NCI-H510A treated with DMSO at 0.1 percent for 48 hours (cell line): Measurements from ENCODE around the gene KCNF1.
A peak's percentile ranks its signal among the peaks of the same experiment; 100 is the strongest.

Source experiments
- DNase-seq: peaks from one replicate; lab custom pipeline; 2025; lab: John Stamatoyannopoulos, UW

KCNF1 gene

GRCh38 chr2:10879624-10880585 lies 31.8 kb upstream of the KCNF1 start:
- no peak for DNase-seq

DNA sequence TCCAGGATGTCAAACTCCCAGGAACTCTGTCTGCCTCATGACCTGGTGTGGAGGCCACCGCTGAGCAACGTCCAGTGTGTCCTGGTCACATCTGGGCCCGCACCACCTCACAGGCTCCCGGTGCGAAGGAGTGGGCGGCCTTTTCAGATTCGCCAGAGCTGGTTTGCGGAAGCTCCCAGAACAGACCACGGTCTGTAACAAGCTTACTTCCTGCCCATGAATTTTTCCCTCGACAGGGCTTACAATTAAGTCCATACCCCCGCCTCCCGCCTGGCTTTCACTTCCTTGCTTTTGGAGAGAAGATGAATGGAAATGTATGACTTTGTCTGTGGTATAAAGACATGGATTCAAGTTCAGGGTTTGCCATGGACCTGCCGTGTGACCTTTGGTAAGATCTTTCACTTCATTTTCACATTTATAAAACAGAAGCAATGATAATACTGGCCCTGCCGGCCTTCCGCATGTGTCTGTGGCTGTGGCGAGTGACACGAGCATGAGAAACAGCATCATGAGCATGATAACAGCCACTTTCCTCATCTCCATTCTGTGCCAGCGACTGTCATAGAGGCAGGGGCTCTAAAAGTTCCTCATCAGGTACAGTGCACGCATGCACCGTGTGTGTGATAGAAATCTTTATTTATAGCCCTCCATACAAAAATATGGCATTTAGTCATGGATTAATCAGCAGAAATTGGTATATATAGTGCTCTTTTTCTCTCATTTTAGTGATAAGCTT lies 31.0 kb upstream of the KCNF1 start:
- no peak for DNase-seq

DNA sequence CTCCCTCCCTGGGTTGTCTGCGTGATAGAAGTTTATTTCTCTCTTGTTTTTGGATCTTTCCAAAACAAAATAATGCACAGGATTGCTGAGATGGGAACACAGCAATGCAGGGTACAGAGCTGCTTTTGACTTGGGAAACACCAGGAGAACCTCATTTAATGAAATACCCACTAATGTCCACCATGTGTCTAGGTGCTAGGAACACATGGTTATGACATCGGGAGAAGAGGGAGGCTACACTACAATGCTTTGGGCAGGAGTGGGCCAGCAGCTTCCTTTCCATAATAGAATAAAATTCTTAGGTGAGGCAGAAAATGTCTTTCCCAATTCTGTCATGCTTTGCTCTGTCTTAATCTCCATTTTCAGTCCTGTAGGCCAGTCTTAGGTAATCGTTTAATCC lies 29.2 kb upstream of the KCNF1 start:
- DNase-seq: no peak

DNA sequence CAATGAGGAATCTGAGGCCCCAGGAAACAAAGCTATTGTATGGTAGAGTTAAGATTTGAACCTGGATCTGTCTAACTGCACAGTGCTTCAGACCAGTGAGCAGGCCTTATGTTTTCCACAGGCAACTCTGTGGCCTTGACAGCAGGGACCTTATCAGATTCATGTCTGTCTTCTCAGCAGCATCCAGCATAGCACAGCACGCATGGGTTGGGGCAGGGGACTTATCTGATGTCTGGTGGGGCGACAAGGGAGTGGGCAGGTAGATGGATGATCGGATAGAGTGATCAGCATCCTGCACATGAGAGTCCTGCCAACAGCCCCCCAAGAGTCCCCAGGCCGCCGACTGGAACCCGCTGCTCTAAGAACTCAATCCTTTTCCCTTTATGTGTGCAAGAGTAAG lies 28.7 kb upstream of the KCNF1 start:
- no peak for DNase-seq

- no peak for DNase-seq
Measured at GRCh38 chr2:10883801-10884478, 27.8 kb upstream of the KCNF1 start.

- DNase-seq: no peak
Measured at GRCh38 chr2:10884574-10884975, 27.2 kb upstream of the KCNF1 start.

DNA sequence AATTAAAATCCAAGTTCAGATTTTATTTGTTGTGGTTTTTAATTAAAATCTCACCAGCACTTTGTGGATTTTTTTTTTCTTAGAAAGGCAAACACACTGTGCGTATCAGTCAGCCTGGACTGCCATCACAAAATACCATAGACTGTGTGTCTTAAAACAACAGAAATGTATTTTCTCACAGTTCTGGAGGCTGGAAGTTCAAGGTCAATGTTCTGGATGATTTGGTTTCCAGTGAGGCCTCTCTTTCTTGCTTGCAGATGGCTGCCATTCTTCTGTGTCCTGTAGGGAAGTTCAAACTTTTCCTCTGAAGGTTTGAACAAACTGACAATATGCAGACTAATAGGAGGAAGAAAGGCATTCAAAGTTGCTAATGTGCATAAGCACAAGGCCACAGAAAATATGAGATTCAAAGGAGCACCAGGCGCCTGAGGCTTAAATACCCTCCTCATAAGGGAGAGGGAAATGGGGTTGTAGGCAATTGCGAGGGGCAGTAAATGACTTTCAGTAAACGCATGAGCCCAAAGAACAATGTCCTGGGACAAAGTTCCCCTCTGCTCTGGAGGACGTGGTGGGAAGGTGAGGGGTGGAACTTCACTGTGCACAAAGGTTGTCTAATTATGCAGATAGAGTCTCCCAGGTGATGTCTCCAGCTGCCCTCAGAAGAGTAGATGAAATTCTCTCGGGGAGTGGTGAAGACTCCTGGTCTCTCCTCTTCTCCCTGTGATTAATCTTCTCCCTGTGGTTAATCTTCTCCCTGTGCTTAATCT lies 26.5 kb upstream of the KCNF1 start:
- no peak for DNase-seq

GRCh38 chr2:10887476-10887875 lies 24.3 kb upstream of the KCNF1 start:
- no peak for DNase-seq

DNA sequence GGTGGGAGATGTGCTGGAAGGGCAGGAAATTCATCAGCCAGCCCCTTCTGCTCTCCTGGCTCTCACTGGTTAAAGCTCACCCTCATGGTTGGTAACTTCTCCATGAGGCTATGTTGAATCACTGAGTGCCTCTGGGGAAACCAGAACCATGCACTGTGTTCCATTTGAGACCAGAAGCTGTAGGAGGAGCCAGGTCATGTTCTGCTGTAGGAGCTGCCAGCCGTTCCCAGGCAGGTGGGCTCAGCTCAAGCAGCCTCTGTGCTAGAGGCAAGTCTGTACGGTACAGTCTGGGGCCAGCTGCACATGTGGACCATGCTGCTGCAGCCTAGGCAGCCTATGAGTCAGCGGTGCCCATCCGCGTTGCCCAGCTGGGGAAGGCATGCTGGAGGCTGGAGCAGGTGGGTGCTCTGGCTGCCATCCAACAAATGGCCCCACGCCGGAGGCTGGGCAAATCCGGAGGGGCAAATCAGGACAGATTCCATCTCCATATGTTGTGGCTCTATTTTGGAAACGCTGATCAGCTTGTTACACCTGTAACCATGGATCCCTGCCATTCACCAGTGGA lies 22.0 kb upstream of the KCNF1 start:
- DNase-seq: peak; percentile 32

DNA sequence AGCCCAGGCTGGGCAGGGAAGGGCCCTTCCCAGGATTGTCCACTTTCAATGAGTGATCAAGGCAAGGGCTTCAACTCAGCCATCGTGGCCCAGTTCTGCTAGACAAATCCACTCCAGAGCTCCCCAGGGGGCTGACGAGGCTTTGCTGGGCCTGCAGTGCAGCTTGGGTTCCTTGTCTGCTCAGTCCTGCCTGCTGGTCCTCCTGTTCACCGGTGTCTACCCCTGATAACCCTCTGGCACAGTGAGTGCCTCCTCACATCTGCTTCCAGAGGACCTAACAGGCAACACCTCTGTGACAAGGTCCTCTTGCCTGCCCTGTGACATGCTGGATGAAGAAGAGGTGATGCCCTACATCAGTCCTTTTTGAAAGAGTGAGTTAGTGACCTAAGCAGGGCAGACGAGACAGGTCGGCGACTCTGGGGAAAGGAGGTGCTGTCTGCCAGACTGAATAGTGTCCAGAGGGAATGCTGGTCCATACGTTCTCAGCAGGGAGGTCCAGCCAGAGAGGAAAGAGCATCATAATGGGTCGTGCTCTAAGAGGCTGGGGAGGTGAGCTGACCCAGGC lies 20.9 kb upstream of the KCNF1 start:
- DNase-seq: no peak

GRCh38 chr2:10891390-10891789 lies 20.3 kb upstream of the KCNF1 start:
- no peak for DNase-seq

DNA sequence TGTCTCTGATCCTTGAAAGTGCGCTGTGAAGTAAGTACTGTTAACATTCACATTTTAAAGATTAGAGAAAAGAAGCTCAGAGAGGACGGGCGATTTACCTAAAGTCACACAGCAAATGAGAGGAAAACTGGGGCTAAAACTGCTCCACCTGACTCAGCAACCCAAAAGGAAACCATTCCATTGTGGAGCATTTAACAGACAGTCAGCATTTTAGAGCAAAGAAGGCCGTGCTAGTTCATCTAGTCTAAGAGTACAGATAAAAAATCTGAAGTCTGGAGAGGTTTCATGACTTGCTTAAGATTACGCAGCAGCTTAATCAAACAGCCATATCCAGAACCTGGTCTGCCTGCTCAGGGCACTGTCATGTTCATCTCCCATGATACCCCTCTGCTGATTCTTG lies 19.9 kb upstream of the KCNF1 start:
- no peak for DNase-seq

GRCh38 chr2:10892316-10892715 lies 19.4 kb upstream of the KCNF1 start:
- DNase-seq: no peak

DNA sequence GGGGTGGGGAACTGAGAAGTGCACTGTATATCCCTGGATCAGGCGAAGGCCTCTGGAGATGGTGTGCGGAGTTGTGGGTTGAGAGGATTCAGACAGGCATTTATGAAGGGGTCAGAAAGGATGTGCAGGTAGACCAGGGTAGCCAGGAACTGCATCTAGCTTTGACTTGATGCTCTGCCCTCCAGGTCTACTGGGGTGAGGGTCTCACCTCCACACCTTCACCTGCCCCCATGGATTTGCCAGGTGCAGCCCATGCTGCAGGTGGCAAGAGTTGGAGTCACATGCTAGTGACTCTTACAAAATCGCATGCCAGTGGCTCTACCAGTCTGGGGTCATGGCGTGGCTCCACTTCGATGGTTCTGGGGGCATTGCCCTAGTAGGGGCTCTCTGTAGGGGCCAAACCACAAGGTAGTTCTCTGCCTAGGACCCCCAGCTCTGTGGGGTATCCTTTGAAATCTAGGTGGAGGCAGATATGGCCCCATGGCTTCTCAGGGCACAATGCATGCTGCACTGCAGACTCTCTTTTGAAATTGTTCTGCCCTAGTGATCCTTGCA lies 18.9 kb upstream of the KCNF1 start:
- no peak for DNase-seq

- no peak for DNase-seq
Measured at GRCh38 chr2:10894264-10894935, 17.3 kb upstream of the KCNF1 start.

- no peak for DNase-seq
Measured at GRCh38 chr2:10895231-10895630, 16.5 kb upstream of the KCNF1 start.

- no peak for DNase-seq
Measured at GRCh38 chr2:10897956-10898355, 13.8 kb upstream of the KCNF1 start.

DNA sequence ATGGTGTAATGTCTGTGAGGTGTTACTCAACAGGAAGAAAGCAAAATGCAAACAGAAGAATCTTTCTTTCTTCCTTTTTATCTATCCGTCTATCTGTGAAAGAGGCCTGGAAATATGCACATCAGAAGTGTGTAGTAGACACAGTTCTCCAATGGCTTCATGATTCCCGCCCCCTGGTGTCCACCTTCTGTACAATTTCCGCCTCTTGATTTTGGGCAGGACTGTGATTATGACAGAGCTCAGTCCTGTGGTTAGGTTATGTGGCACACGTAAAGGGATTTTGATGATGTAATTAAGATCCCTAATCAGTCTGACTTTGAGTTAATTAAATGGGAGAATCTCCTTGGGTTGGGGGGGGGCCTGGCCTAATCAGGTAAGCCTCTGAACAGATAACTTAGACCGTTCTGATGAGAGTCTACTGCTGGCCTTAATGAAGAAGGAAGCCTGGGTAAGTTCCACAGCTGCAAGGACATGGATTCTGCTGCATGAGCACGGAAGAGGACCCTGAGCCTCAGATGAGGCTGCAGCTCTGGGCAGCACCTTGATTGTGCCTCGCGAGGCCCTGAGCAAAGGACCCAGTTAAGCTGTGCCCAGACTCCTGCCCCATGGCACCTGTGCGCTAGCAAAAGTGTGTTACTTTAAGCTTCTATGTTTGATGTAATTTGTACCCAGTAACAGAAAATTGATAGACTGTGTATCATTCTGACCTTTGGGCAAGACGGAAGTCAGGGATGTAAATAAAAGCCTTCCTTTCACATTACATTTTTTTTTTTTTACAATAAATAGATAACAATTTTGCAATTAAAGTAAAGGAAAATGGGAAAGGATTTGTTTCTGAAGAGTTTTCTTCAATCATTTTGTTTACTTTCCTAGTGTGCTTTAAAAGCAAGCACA lies 11.3 kb upstream of the KCNF1 start:
- DNase-seq: peak; percentile 58
